Activated CD8-positive, alpha-beta memory T cell treated with anti-CD3 and anti-CD28 coated beads, Interleukin-2, amount 50 U/mL, for 1 hour (primary cell): ENCODE results near the gene PTPN3.
"Not testable (repeated sequence)": the region's sequence is repeated elsewhere in the genome, so short reads cannot be mapped to it uniquely, and the experiment has no call there.

Source experiments
- DNase-seq: peaks from one replicate; pipeline ENCODE4 v3.0.0-alpha.2; 2020; ENCODE audit errors: extremely low read depth

Gene PTPN3

DNA sequence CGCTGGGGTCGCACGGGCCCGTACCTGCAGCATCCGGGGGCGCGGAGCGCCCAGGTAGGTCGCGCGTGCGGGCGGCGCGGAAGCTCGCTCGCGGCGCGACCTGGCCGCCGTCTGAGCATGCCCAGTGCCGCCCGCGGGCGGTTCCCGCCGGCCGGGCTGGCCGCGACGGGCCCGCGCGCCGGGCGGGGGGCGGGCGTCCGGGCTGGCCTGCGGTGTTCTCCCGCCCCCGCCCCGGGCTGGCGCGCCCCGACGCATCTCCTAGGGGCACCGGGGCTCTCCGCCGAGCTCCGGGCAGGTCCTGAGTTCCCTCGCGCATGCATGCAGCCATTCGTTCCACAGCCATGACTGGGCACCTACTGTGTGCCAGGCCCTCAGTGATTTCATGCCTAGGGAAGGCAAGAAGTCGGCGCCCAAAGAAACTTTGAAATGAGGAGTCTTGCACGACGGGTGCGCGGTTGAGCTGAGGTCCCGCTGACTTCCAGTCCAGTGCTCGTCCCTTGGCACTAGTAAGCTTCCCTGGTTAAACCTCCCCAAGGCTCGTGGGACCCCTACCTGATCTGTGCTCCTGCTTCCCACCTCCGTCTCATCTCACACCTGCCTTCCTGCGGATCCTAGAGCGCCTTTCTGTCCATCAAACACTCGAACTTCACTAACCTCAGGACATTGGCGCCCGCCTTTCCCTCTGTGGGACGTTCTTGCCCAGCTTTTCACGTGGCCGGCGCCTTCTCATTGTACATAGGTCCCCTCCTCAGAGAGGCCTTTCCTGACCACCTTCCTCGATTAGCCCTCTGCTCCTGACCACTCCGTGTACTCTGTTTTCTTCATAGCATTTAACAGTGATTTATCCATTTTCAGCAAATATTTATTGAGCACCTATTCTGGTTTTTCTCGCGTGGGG lies at the start of gene PTPN3:
PTPN3 (minus strand) TSS at position 113 of the 898 bp plus-strand sequence. CDS start 34,873 bp downstream, outside the sequence.
- DNase-seq = no peak

DNA sequence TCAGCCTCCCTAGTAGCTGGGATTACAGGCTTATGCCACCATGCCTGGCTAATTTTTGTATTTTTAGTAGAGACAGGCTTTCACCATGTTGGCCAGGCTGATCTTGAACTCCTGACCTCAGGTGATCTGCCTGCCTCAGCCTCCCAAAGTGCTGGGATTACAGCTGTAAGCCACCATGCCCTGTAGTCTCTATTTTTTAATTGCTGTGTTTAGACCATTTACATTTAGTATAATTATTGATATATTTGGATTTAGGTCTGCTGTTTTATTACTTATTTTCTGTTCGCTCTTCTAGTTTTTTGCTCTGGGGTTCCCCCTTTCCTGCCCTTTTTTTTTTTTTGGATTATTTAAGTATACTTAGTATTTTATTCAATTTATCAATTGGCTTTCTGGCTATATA lies 46.8 kb upstream of the PTPN3 start:
- DNase-seq = not testable (repeated sequence)

GRCh38 chr9:109542922-109543321 lies 44.8 kb upstream of the PTPN3 start:
- DNase-seq = no peak

DNA sequence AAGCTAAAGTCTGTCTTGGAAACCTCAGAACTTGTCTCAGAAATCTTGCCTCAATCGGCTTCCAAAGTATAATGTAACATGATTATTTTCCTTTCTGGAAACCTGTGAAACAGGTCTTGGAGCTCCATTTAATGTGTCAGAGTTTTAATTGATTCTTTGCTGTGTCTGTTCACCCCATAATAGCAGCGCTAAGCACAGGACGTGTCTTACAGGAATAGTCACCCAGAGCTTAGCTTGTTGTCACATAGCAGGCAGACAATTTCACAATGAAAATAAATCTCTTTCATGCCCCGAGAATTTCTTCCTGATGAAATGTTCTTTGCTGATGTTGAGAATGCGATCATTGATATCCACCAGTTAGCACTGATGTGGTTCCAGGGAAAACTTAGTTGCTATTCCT lies 40.2 kb upstream of the PTPN3 start:
- no peak for DNase-seq

GRCh38 chr9:109537288-109537687 lies 39.2 kb upstream of the PTPN3 start:
- DNase-seq = no peak

DNA sequence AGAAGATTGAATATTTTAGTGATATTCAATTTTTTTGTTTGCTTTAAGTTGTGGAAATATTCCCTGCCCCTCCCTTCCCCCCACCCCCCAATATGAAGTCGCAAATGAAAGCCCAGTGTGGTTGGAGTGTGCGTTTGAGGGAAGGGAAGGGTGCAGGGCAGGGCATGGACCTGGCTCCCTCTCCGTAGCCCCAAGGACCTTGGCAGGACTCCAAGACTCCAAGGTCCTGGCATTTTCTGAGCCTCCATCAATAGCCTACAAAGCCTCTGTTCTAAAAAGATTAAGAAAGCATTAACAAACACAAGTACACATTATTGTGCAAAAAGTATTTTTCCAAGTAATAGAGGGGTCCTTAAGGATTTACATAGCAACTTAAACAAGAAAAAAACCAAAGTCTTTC lies 38.8 kb upstream of the PTPN3 start:
- no peak for DNase-seq

- no peak for DNase-seq
Measured at GRCh38 chr9:109535365-109535764, 37.3 kb upstream of the PTPN3 start.

DNA sequence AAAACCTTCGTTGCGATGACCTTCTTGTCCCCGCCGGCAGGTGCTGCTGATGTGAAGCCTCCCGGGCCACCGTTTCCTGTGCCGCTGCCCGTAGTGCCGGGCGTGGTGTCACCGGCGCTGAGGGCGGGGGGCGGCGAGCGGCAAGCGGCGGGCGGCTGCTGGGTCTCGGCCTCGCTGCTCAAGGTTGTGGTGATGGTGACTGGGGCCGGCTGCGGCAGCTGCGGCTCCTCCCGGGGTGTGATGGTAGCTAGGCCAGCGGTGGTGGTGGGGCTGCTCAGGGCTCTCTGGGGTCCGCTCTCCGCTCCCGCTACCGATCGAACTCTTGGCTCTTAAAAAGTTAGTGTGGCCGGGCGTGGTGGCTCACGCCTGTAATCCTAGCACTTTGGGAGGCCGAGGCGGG lies 36.0 kb upstream of the PTPN3 start:
- no peak for DNase-seq

DNA sequence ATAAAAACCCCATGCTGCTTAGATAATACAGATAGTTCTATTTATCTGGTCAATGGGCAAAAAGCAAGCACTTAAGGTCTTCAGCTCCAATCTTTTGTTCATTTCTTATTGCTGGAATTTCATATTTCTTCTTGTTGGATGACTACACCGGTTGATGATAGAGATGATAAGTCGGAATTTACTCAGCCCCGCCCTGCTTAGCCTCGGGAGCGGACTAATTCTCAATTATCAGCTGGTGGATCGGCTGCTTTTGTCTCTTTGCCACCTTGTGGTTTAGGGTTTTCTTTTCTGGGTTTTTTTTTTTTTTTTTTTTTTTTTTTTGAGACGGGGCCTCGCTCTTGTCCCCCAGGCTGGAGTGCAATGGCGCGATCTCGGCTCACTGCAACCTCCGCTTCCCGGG lies 34.5 kb upstream of the PTPN3 start:
- DNase-seq = not testable (repeated sequence)

DNA sequence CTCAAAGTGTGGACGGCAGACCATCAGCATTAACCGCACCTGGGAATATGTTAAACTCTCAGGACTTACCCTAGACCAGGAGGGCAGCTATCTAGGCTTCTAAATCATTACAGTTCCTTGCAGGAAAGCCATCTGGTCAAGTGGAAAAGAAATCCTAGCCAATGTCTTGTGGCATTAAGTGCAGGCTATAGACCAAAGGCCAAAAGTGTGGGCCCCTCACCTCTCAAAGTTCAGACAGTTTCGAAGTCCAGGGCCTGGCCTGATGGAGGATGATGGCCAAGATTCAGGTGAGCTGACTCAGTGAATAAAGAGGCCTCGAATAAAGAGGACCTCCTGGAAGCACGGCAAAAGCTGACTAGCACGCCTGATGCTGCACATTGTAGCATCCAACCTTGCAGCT lies 24.0 kb upstream of the PTPN3 start:
- no peak for DNase-seq

- DNase-seq = no peak
Measured at GRCh38 chr9:109520475-109521132, 22.5 kb upstream of the PTPN3 start.

DNA sequence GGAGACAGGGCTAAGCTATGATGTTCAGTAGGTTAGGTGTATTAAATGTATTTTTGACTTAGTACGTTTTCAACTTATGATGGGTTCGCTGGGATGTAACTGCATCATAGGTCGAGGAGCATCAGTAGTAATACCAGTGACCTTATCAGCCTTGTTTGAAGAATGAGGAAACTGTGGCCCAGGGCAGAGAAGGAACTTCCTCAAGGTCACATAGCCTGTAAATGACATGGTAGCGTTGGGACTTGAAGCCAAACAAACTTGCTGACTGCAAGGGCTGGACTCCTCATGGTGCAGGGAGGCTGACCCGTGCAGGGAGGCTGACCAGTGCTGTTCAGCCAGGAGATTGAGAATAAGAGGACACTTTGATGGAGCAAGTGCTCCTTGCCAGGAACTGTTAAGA lies 21.3 kb upstream of the PTPN3 start:
- DNase-seq = no peak

DNA sequence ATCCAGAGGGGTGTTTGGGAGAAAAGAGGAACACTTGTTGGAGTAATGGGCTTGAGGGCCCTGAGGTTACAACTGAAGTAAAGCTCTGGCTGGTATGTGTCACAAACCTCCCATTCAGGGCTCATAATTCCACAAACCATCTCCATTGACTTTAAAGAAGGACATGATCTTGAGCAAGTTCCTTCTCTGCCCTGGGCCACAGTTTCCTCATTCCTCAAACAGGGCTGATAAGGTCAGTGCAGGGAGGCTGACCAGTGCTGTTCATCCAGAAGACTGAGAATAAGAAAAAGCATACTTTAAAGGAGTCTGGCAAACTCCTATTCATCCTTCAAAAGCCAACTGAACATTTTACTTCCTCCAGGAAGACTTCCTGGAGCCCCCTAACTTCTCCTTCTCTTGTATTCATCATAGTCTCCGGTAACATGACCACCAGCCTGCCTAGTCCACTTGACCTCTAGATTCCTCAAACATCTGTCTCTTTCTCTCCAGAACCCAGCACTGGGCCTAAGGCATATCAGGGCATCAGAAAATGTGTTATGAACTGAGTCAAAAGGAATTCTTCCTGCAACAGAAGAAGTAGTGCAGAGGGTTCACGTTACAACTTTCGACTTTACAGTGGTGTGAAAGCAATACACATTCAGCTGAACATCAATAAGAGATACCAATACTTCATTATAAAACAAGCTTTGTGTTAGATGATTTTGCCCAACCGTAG lies 20.7 kb upstream of the PTPN3 start:
- no peak for DNase-seq

GRCh38 chr9:109517901-109518377 lies 19.8 kb upstream of the PTPN3 start:
- DNase-seq = no peak

DNA sequence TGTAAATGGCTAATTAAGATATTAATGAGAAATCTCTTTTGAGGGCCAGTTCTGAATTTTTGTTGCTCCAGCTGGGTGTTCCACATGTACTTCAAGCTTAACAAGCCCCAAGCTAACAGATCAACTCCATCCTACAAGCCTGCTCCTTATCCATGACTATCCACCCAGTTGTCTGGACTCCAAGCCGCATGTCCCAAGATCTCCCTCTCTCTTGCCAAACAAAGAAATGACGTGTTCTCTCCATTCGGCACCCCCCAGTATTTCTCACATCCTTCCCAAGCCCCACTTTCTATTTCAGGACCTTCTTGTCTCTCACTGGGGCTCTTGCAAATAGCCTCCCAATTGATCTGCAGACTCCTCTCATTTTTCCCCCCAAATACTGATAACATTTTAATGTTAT lies 15.8 kb upstream of the PTPN3 start:
- no peak for DNase-seq

DNA sequence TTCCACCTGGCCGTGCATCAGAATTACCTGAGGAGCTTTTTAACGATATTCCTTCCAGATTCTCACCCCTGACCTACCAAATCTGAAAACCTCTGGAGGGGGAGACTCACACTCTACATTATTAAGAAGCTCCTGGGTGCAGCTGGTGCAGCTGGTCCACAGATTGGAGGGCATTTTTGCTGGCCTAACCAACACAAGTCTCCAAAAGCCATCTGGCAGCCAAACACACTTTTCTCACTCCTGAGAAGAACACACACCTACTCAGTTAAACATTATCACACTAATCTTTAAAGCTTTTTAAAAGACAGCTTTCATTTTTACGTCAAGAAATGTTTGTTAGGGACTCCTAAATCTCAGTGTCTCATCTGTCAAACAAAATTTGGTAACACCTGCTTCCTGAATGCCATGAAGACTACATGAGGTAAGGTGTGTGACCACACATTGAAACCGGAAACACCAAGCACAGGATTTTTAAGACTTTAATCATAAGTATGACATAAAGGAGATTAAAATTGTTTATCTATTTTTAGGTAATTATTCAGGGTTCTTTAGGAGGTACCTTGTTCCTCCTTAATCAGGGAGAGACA lies 14.2 kb upstream of the PTPN3 start:
- no peak for DNase-seq

DNA sequence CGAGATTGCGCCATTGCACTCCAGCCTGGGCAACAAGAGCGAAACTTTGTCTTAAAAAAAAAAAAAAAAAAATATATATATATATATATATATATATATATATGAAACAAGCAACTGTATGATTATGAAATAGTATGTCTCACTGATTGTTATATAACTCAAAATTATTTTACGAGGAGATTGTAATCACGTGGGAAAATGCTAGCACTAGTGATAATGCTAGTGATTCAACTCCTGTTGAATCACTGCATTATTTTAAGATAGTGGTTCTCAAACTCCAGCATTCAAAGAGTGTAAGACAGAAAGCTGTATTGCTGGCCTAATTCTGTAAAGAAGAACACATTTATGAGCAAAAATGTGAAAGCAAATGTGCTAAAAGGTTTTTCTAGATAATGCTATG lies 12.4 kb upstream of the PTPN3 start:
- no peak for DNase-seq

DNA sequence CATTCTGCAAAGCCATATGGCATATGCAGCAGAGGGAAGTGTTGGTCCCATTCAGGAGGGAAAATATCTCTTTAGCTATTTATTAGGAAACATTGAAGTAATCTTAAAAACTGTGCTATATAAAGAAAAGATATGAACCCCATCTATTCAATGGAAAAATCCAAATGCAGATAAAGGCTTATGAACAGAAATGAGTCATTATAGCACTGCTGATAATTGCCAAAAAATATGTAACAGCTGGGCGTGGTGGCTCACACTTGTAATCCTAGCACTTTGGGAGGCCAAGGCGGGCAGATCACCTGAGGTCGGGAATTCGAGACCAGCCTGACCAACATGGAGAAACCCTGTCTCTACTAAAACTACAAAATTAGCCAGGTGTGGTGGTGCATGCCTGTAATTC lies 11.9 kb upstream of the PTPN3 start:
- not testable (repeated sequence) for DNase-seq

DNA sequence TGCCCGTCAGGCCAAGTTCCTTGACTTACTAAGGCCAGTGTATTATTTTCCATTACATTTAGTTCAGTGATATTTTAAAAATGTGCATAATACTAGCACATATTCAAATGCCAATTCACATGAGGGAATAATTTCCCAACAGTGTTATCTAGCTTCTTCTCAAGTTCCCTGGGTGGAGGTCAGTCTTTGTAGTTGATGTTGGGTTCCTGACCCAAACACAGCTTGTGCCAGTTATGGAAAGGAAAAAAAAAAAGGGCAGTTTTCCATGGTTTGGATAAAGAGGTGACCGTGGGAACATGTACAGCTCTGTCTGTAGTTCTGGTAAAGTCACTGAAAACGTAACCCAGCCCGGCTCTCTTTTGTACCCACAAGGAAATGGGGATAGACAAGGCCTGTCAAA lies 11.5 kb upstream of the PTPN3 start:
- no peak for DNase-seq

- no peak for DNase-seq
Measured at GRCh38 chr9:109507421-109507838, 9.3 kb upstream of the PTPN3 start.

- no peak for DNase-seq
Measured at GRCh38 chr9:109506097-109506712, 8.1 kb upstream of the PTPN3 start.

GRCh38 chr9:109504689-109505088 lies 6.6 kb upstream of the PTPN3 start:
- no peak for DNase-seq
